Ovary (tissue), 9 donors: ENCODE data around the gene NDFIP2. TPM values are rescaled to one million over a fixed set of nuclear protein-coding genes. Genes with fewer than 3 reads are reported as not detected.

Experiments
- DNase-seq, 5 donors: peaks; one replicate each; pipeline ENCODE4 v3.0.0-alpha.2; 2019 to 2020
- H3K27ac ChIP-seq, 2 donors: fragments of 200-600 bp; one replicate each; pipeline versions ENCODE4 v1.5.1 to v1.8.0; 2019 to 2022
- H3K27me3 ChIP-seq: fragments of 200-600 bp; one replicate; pipeline ENCODE4 v1.8.0; 2022
- H3K36me3 ChIP-seq: fragments of 200-600 bp; sonication (generic); one replicate; pipeline ENCODE4 v1.5.1; 2019
- H3K4me1 ChIP-seq: one replicate; pipeline ENCODE4 v1.8.1; 2013; ENCODE audit warnings: mild to moderate bottlenecking, moderate library complexity; ENCODE audit not compliant: insufficient read depth
- H3K4me3 ChIP-seq: fragments of 200-600 bp; sonication (generic); one replicate; pipeline ENCODE4 v1.5.1; 2017
- H3K9me3 ChIP-seq, 2 donors: fragments of 200-600 bp in 1 of 2; sonication (generic) in 1 of 2; one replicate each; pipeline versions ENCODE4 v1.5.1 to v1.8.1; 2013 to 2019; ENCODE audit warnings: mild to moderate bottlenecking in 1 of 2, moderate library complexity in 1 of 2
- CTCF ChIP-seq, 3 donors: fragments of 450-650 bp in 2 of 3; fragments of 200-600 bp in 1 of 3; IDR thresholded peaks; one replicate each; pipeline versions ENCODE4 v1.5.1 to v1.8.0; 2016 to 2022; ENCODE audit warnings: antibody characterized with exemption in 3 of 3, mild to moderate bottlenecking in 1 of 3
- EP300 ChIP-seq: sonication (generic); formaldehyde crosslinking; IDR thresholded peaks from one replicate; pipeline ENCODE4 v1.6.1; 2017; ENCODE audit warnings: antibody characterized with exemption
- POLR2A ChIP-seq: fragments of 450-650 bp; IDR thresholded peaks from one replicate; pipeline ENCODE4 v1.6.1; 2017; ENCODE audit warnings: antibody characterized with exemption, mild to moderate bottlenecking, moderate library complexity
- whole genome bisulfite sequencing, 3 donors: extraction: QIAGEN DNeasy Blood & Tissue Kit in 1 of 3; methylation state at CpG; one replicate each; pipeline versions ENCODE4 v1.1.5 to v1.1.7; 2013 to 2017; 5-methylcytosine and 5-hydroxymethylcytosine counted together
- intact Hi-C, 4 donors: fragments of 100-400 bp; cut with DNase I; formaldehyde crosslinking; loops; one replicate each; pipeline versions ENCODE4 v1.11.0 to v1.15.1; 2022 to 2023
- polyA plus RNA-seq, 2 donors: library from polyadenylated mRNA; stranded (reverse); fragments of 200-250 nt in 1 of 2; fragments of 350-450 nt in 1 of 2; fragmentation: Illumina TruSeq in 1 of 2; extraction: RNeasy Lipid Tissue Mini Kit (QIAGEN cat#74804) in 1 of 2; gene quantifications; one replicate each; pipeline ENCODE4 v1.2.3, GENCODE V29; 2013 to 2014
- total RNA-seq, 7 donors: library from RNA; depleted of rRNA in 2 of 7; stranded (reverse); fragments of >200 nt in 2 of 7; fragmentation: NEBNext Ultra II Directional in 3 of 7; extraction: Animal tissue kit (Norgen Biotek cat#: 25700) in 3 of 7; gene quantifications; one replicate each; pipeline versions ENCODE4 v1.1.0 to v1.2.4, GENCODE V29; 2016 to 2023
- donor health status: DM: no; HTN: no; CAD: no; lungs with moderate emphysema.
- donor health status: DM: no; HTN: no; CAD: no.
- donor health status: Bipolar disorder and iron deficiency.
- donor health status: DM: yes; HTN: yes; CAD: no.
- donor health status: DM: no; HTN: no; CAD: no.
- donor health status: DM: yes; HTN: yes; CAD: no.

Gene NDFIP2
- total and polyA plus RNA-seq, 9 donors = 5.9 to 20.4 (median 15.5) TPM

GRCh38 chr13:79482281-79482970 is 1.5 kb downstream of the NDFIP2 start:
- Histone ChIP-seq H3K27ac (no peak overlapping the region), H3K27me3 (no peaks in the 10 kb centered on the region), H3K36me3 (no peaks in the 10 kb centered on the region), H3K4me3 (no peak overlapping the region), H3K9me3 (no peaks in the 10 kb centered on the region), H3K4me1 (no peaks in the 10 kb centered on the region)
- TF ChIP-seq POLR2A = no peak
- TF ChIP-seq CTCF (IDR thresholded peaks at IDR 0.05) = no peak
- no peak for TF ChIP-seq EP300
- WGBS, 3 donors = 40 to 55% (median 50%) methylated on average over 3 of the region's 3 CpGs
- intact Hi-C loops = no loop called here
- DNase-seq = no peak

- Histone ChIP-seq H3K36me3 (no peaks in the 10 kb centered on the region), H3K4me1 (no peaks in the 10 kb centered on the region), H3K4me3 (no peak overlapping the region), H3K27ac (no peak overlapping the region), H3K9me3 (no peaks in the 10 kb centered on the region), H3K27me3 (no peaks in the 10 kb centered on the region)
- 75 to 85% (median 75%) methylated on average over 4 of the region's 4 CpGs for WGBS, 3 donors
- no peak for DNase-seq
- intact Hi-C loops = no loop called here
- TF ChIP-seq POLR2A (no peak), CTCF (IDR thresholded peaks at IDR 0.05) (no peak), EP300 (no peak)
Observed at GRCh38 chr13:79483086-79483706, 2.2 kb downstream of the NDFIP2 start.

- 67 to 73% (median 71%) methylated on average over 4 of the region's 4 CpGs for WGBS, 3 donors
Observed at GRCh38 chr13:79485014-79485811, 4.3 kb downstream of the NDFIP2 start.

GRCh38 chr13:79486433-79487188 is 5.7 kb downstream of the NDFIP2 start:
- Histone ChIP-seq H3K4me1 (no peaks in the 10 kb centered on the region), H3K27me3 (no peaks in the 10 kb centered on the region), H3K27ac (no peak overlapping the region), H3K36me3 (no peaks in the 10 kb centered on the region), H3K9me3 (no peaks in the 10 kb centered on the region), H3K4me3 (no peak overlapping the region)
- TF ChIP-seq CTCF (IDR thresholded peaks at IDR 0.05) = no peak
- intact Hi-C loops = no loop called here
- no peak for DNase-seq
- WGBS, 3 donors = 91 to 93% (median 92%) methylated on average over 6 of the region's 6 CpGs

More at GRCh38 chr13:79485014-79485811, 4.3 kb downstream of the NDFIP2 start:
- Histone ChIP-seq H3K36me3 (no peaks in the 10 kb centered on the region), H3K4me1 (no peaks in the 10 kb centered on the region), H3K4me3 (no peak overlapping the region), H3K27ac (no peak overlapping the region), H3K27me3 (no peaks in the 10 kb centered on the region), H3K9me3 (no peaks in the 10 kb centered on the region)
- DNase-seq = no peak
- intact Hi-C loops = no loop called here
- no peak for TF ChIP-seq POLR2A
